ENCODE results near the gene ADCY1.
A peak's percentile ranks its signal among the peaks of the same experiment; 100 is the strongest.
"Not testable (repeated sequence)": the region's sequence is repeated elsewhere in the genome, so short reads cannot be mapped to it uniquely, and the experiment has no call there.

ADCY1 gene

GRCh38 chr7:45716380-45717203 is 142.4 kb downstream of the ADCY1 start:
- no peak for TF ChIP-seq JUND (IDR thresholded peaks at IDR 0.05; ENCODE audit: low read depth)
- in situ Hi-C loops (cut with HindIII; ENCODE audit: low pct_unique_long_range_greater_than_20kb, low sequenced_read_pairs): no loop called here

GRCh38 chr7:45717537-45718235 is 143.5 kb downstream of the ADCY1 start:
- in situ Hi-C loops (cut with HindIII; ENCODE audit: low pct_unique_long_range_greater_than_20kb, low sequenced_read_pairs): no loop called here
- TF ChIP-seq JUND (IDR thresholded peaks at IDR 0.05; ENCODE audit: low read depth): no peak
- DNase-seq (ENCODE audit: low read depth in 1 of 2, low spot score in 1 of 2): no peak

More at GRCh38 chr7:45716380-45717203, 142.4 kb downstream of the ADCY1 start:
- DNase-seq (ENCODE audit: low read depth in 1 of 2, low spot score in 1 of 2): no peak

GRCh38 chr7:45718464-45719330 is 144.5 kb downstream of the ADCY1 start:
- DNase-seq (ENCODE audit: low read depth in 1 of 2, low spot score in 1 of 2): no peak
- no peak for TF ChIP-seq JUND (IDR thresholded peaks at IDR 0.05; ENCODE audit: low read depth)
- in situ Hi-C loops (cut with HindIII; ENCODE audit: low pct_unique_long_range_greater_than_20kb, low sequenced_read_pairs): no loop called here

- in situ Hi-C loops (cut with HindIII; ENCODE audit: low pct_unique_long_range_greater_than_20kb, low sequenced_read_pairs): no loop called here
Observed at GRCh38 chr7:45720989-45721388, 146.8 kb downstream of the ADCY1 start.

GRCh38 chr7:45721686-45722598 is 147.8 kb downstream of the ADCY1 start:
- TF ChIP-seq JUND (IDR thresholded peaks at IDR 0.05; ENCODE audit: low read depth): no peak
- no peak for DNase-seq (ENCODE audit: low read depth in 1 of 2, low spot score in 1 of 2)
- in situ Hi-C loops (cut with HindIII; ENCODE audit: low pct_unique_long_range_greater_than_20kb, low sequenced_read_pairs): no loop called here

More at GRCh38 chr7:45720989-45721388, 146.8 kb downstream of the ADCY1 start:
- TF ChIP-seq JUND (IDR thresholded peaks at IDR 0.05; ENCODE audit: low read depth): no peak
- no peak for DNase-seq (ENCODE audit: low read depth in 1 of 2, low spot score in 1 of 2)

GRCh38 chr7:45725231-45725630 is 151.1 kb downstream of the ADCY1 start:
- in situ Hi-C loops (cut with HindIII; ENCODE audit: low pct_unique_long_range_greater_than_20kb, low sequenced_read_pairs); DNase-seq (ENCODE audit: low read depth in 1 of 2, low spot score in 1 of 2): not testable (repeated sequence)

GRCh38 chr7:45726883-45727282 is 152.7 kb downstream of the ADCY1 start:
- in situ Hi-C loops (cut with HindIII; ENCODE audit: low pct_unique_long_range_greater_than_20kb, low sequenced_read_pairs): no loop called here
- TF ChIP-seq JUND (IDR thresholded peaks at IDR 0.05; ENCODE audit: low read depth): no peak
- DNase-seq (ENCODE audit: low read depth in 1 of 2, low spot score in 1 of 2): no peak

GRCh38 chr7:45731692-45732443 is 157.7 kb downstream of the ADCY1 start:
- in situ Hi-C loops (cut with HindIII; ENCODE audit: low pct_unique_long_range_greater_than_20kb, low sequenced_read_pairs); DNase-seq (ENCODE audit: low read depth in 1 of 2, low spot score in 1 of 2): not testable (repeated sequence)

GRCh38 chr7:45738920-45739319 is 164.8 kb downstream of the ADCY1 start:
- DNase-seq (ENCODE audit: low read depth in 1 of 2, low spot score in 1 of 2); in situ Hi-C loops (cut with HindIII; ENCODE audit: low pct_unique_long_range_greater_than_20kb, low sequenced_read_pairs): not testable (repeated sequence)

GRCh38 chr7:45740573-45740972 is 166.4 kb downstream of the ADCY1 start:
- in situ Hi-C loops (cut with HindIII; ENCODE audit: low pct_unique_long_range_greater_than_20kb, low sequenced_read_pairs): not testable (repeated sequence)

GRCh38 chr7:45748976-45749375 is 174.8 kb downstream of the ADCY1 start:
- peak in 1 of 2 experiments; percentile 27 for DNase-seq (ENCODE audit: low read depth in 1 of 2, low spot score in 1 of 2)

More at GRCh38 chr7:45740573-45740972, 166.4 kb downstream of the ADCY1 start:
- DNase-seq (ENCODE audit: low read depth in 1 of 2, low spot score in 1 of 2): not testable (repeated sequence)

GRCh38 chr7:45751352-45751751 is 177.2 kb downstream of the ADCY1 start:
- DNase-seq (ENCODE audit: low read depth in 1 of 2, low spot score in 1 of 2); in situ Hi-C loops (cut with HindIII; ENCODE audit: low pct_unique_long_range_greater_than_20kb, low sequenced_read_pairs): not testable (repeated sequence)

More at GRCh38 chr7:45748976-45749375, 174.8 kb downstream of the ADCY1 start:
- in situ Hi-C loops (cut with HindIII; ENCODE audit: low pct_unique_long_range_greater_than_20kb, low sequenced_read_pairs): not testable (repeated sequence)

- DNase-seq (ENCODE audit: low read depth in 1 of 2, low spot score in 1 of 2); in situ Hi-C loops (cut with HindIII; ENCODE audit: low pct_unique_long_range_greater_than_20kb, low sequenced_read_pairs): not testable (repeated sequence)
Observed at GRCh38 chr7:45756333-45756732, 182.2 kb downstream of the ADCY1 start.

GRCh38 chr7:45756757-45757156 is 182.6 kb downstream of the ADCY1 start:
- peak in 1 of 2 experiments; percentile 12 for DNase-seq (ENCODE audit: low read depth in 1 of 2, low spot score in 1 of 2)
- in situ Hi-C loops (cut with HindIII; ENCODE audit: low pct_unique_long_range_greater_than_20kb, low sequenced_read_pairs): not testable (repeated sequence)

- DNase-seq (ENCODE audit: low read depth in 1 of 2, low spot score in 1 of 2); in situ Hi-C loops (cut with HindIII; ENCODE audit: low pct_unique_long_range_greater_than_20kb, low sequenced_read_pairs): not testable (repeated sequence)
Observed at GRCh38 chr7:45759464-45759863, 185.3 kb downstream of the ADCY1 start.
